EH (cell line): ENCODE measurements around the gene SLC25A17.
"Not testable (repeated sequence)": the region's sequence is repeated elsewhere in the genome, so short reads cannot be mapped to it uniquely, and the experiment has no call there.

Source experiments
- DNase-seq: peaks from one replicate; pipeline ENCODE4 v3.0.0-alpha.2; 2015; ENCODE audit warnings: low read depth

The SLC25A17 gene

GRCh38 chr22:40753114-40753513, 66.0 kb downstream of the SLC25A17 start:
- DNase-seq: no peak

GRCh38 chr22:40751250-40751649, 67.9 kb downstream of the SLC25A17 start:
- no peak for DNase-seq

GRCh38 chr22:40749829-40750228, 69.3 kb downstream of the SLC25A17 start:
- DNase-seq: no peak

DNA sequence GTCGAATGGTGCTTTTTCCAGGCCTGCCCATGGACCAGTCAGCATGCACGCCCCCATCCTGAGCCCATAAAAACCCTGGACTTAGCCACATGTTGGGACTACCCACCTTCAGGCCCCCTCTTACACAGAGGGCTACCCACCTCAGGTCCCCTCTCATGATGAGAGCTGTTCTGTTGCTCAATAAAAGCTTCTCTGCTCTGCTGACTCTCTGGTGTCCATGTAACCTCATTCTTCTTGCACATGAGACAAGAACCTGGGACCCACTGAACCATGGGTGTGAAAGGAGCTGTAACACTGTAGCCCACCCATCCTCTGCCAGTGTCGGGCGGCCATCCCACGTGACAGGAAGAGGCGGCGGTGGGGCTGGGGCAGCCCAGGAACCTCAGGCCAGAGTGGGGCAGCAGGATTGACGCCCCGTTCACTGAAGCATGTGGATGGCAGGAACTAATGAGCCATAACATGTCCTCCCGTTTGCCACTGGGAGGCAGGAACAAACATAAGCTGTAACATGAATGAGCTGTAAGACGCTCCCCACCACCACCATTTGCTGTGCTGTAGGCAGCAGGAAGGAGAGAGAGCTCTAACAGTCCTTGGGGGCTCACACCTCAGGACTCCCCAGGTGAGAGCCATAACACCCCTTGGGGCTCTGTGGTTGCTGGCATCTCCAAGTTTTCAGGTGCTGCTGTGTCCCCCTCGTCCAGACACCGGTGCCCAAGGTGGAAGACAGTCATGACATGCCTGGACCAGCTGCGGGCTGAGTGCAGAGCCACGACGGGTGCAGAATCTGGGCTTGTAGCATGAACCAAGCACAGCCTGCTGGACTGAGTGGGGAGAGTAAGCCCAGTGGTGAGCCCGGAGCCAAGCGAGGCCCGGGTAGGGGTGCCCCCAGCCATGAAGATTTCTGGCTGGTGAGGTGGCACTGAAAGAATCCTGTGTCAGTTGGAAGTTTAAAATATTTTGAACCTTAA, 70.5 kb downstream of the SLC25A17 start:
- no peak for DNase-seq

DNA sequence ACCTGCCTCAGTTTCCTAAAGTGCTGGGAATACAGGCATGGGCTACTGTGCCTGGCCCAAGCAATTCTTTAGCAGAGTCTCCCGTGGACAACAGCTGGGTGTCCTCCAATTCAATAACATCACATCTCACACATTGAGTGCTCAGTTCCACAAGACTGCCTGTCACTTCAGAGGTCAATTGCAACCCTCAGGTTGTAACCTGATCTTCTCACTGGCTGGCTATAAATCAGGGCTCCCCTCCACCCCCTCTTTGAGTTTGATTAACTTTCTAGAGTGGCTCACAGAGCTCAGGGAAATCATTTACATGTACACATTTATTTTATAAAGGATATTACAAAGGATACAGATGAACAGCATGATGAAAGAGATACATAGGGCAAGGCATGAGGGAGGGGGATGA, 71.8 kb downstream of the SLC25A17 start:
- DNase-seq: no peak

DNA sequence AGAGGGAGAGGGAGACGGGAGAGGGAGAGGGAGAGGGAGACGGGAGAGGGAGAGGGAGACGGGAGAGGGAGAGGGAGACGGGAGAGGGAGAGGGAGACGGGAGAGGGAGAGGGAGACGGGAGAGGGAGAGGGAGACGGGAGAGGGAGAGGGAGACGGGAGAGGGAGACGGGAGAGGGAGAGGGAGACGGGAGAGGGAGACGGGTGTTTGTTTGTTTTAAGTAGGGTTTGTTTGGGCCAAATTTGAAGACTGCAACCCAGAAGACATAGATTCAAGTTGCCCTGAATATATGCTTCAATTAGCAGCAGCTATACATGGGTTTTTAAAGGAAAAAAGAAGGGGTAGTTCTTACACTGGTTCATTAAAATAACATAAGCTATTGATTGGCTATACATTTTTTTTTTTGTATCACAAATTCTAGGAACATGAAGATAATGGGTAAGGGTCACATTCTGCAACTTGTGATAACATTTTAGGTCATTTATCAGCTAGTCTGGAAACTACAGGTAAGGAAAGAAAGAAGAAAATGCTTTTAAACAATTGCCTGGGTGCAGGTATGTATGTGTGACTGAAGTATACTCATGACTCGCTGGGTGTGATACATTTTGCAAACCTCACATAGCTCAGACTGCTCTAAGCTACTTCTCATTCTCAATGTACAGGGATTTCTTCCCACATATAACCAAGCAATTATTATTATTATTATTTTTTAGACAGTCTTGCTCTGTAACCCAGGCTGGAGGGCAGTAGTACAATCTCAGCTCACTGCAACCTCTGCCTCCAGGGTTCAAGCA, 72.5 kb downstream of the SLC25A17 start:
- peak; percentile 22 for DNase-seq

- no peak for DNase-seq
Observed at GRCh38 chr22:40743768-40744167, 75.4 kb downstream of the SLC25A17 start.

GRCh38 chr22:40741116-40741515, 78.0 kb downstream of the SLC25A17 start:
- no peak for DNase-seq

GRCh38 chr22:40739721-40740120, 79.4 kb downstream of the SLC25A17 start:
- peak; percentile 25 for DNase-seq

GRCh38 chr22:40733919-40734318, 85.2 kb downstream of the SLC25A17 start:
- DNase-seq: no peak

DNA sequence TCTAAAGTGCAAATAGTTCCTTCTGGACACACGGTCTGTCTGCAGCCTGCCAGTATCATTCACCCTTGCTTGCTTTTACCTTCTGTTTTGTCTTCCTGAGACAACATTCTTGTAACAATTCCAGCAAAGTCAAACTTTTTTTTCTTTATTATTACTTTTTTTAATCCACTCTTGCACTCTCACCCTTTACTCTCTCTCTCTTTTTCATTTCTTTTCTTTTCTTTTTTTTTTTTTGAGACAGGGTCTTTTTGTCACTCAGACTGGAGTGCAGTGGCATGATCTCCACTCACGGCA, 86.2 kb downstream of the SLC25A17 start:
- DNase-seq: no peak

GRCh38 chr22:40729284-40729683, 89.9 kb downstream of the SLC25A17 start:
- no peak for DNase-seq

- peak; percentile 68 for DNase-seq
Observed at GRCh38 chr22:40728731-40729189, 90.4 kb downstream of the SLC25A17 start.

- no peak for DNase-seq
Observed at GRCh38 chr22:40727964-40728615, 91.1 kb downstream of the SLC25A17 start.

DNA sequence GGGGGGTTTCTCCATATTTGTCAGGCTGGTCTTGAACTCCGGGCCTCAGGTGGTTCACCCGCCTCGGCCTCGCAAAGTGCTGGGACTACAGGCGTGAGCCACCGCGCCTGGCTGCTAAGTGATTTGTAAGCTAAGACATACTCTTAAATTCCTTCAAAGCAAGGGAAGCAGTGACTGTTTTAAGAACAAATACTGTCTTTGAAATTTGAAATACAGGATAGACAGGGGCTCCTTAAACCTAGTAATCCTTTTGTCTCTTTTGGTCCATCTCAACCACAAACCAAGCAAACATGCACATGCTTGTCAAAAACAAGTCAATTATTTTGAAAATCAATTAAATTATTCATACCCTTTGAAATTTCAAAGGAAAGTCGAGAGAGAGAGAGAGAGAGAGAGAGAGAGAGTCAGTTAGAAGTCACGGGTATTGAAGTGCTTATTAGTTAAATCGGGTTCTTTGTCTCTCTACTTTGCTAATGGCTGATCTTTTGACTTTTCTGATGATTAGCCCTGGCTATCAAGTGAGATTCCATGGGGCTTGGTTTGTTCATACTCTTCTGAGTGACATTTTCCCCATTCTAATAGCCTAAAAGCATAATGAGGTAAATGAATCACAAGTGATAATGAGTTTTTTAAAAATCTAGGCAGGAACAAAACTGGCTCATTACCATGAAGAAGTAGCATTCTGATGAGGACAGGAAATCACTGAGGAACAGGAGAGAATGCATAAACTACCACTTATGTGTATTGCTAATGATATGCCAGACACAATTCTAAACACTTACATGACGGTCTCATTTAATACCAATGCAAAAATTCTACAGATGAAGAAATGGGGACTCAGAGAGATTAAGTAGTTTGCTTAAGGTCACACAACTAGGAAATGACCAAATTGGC, 91.8 kb downstream of the SLC25A17 start:
- DNase-seq: no peak

DNA sequence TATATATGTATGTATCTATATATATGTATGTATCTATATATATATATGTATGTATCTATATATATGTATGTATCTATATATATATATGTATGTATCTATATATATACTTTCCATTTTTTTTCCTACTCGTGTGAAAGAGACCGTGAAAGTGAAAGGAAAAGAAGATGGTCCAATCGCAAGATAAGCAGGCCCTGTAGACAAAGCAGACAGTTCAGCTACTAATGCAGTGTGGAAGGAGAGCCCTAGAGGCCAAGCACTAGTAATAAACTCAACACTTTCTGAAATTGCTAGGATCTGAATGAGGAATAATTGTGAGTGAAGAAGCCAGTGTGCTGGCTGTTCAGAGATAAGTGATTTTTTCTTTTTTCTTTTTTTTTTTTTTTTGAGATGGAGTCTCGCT, 92.6 kb downstream of the SLC25A17 start:
- DNase-seq: no peak

DNA sequence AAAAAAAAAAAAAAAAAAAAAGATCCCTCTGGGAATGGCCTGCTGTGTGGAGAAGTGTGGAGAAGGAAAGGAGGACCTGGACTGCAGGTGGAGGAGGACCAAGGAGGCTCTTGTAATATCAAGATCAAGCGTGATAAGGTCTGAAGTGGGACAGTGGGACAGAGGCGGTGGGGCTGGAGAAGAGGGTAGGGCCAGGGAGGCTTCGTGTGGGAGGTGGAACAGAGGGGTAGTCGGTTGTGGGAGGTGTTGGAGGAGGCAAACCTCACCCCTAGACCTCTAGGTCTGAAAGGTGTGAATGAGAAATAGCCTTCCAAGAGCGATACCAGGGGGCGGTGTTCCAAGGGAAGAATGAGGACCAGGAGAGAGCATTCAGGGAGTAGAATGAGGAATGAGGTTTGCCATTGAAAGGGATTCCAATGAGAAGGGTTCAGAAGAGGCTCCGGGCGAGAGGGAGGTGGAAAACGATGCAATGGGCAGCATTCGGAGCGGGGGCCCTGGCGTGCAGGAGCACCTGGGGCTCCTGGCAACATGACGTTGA, 95.7 kb downstream of the SLC25A17 start:
- DNase-seq: no peak

DNA sequence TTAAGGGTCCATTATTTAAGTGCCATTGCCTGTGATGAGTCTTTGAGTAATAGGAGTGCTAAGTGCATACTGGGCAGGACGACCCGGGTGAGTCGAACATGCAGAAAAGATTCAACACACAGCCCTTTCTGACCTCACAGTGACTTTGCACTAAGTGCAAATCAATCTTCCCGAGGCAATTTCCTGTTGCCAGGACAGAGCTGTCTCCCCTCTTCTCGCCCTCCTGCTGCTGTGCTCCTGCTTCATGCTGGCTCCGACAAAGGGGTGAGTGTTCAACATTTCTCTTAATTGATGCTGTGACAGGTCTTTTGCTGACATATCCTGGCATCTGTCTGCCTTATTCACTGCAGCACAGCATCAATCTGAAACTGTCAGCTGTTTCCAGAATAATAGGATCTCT, 97.9 kb downstream of the SLC25A17 start:
- peak; percentile 76 for DNase-seq

DNA sequence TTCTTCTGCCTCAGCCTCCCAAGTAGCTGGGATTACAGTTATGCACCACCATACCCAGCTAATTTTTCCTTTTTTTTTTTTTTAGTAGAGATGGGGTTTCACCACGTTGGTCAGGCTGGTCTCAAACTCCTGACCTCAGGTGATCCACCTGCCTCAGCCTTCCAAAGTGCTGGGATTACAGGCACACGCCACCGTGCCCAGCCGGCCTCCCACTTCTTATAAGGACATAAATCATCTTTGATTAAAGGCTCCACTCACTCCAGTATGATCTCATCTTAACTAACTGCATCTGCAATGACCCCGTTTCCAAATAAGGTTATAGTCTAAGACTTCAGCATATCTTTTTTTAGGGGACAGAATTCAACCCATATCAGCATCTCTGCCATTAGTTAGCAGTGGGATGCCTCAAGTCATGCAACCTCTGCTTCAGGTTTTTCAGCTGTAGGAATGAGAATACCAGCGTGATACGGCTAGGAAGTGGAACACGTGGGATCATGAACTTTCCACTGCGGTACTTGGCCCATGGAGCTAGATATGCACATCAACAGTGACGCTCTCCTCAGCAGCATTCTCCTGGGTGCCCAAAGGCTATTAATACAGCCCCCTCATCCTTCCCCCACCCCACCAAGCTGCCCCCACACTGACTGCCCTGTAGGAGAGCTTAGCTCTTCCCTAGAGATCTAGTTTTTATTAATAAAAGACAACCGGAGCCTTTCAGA, 98.4 kb downstream of the SLC25A17 start:
- peak; percentile 75 for DNase-seq

- DNase-seq: not testable (repeated sequence)
Observed at GRCh38 chr22:40720156-40720537, 99.0 kb downstream of the SLC25A17 start.
